DOHH2 (cell line): Measurements from ENCODE around the gene GSK3B.

ENCODE experiments used
- CTCF ChIP-seq: fragments of 200-600 bp; sonication (generic); IDR thresholded peaks from one replicate; pipeline ENCODE4 v1.5.1; 2014; ENCODE audit warnings: antibody characterized with exemption, mild to moderate bottlenecking, low read depth, low read length; ENCODE audit not compliant: poor library complexity, severe bottlenecking
- EZH2phosphoT487 ChIP-seq: fragments of 200-600 bp; sonication (generic); IDR thresholded peaks from 2 replicates; pipeline ENCODE4 v1.6.1; 2017; ENCODE audit warnings: borderline replicate concordance, mild to moderate bottlenecking, antibody characterized with exemption, low read length, moderate library complexity, mixed read lengths

DNA sequence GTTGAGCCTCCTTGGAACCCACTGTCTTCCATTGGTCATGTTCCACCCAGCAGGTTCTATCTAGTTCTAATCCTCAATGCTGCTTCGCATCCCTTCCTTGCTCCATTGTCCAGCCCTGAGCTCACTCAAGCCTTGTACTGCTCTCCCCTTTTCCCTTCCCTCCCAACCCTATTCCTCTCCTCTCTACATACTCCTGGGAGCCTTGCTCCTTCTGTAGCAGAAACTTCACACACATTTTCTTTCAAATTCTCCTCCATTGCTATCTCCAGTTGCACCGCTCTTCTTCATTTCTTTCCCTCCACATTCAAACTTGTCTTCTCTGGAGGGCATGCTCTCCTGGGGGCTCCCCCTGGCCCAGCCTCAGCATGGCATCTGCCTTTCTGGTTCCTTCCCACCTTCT, 297.9 kb downstream of the GSK3B start:
- TF ChIP-seq EZH2phosphoT487 (no peak), CTCF (no peak)
